H9 (cell line): Measurements from ENCODE around the gene VASH2. TPM values are rescaled to one million over a fixed set of nuclear protein-coding genes. Genes with fewer than 3 reads are reported as not detected.

Experiments used
- DNase-seq: peaks from one replicate; pipeline ENCODE4 v3.0.0-alpha.2; 2017
- H2AFZ ChIP-seq: one replicate; pipeline ENCODE4 v1.6.1; 2013; ENCODE audit warnings: mild to moderate bottlenecking, low read length, control low read depth, moderate library complexity
- H2AK5ac ChIP-seq: 2 replicates; pipeline ENCODE4 v1.6.1; 2013; ENCODE audit warnings: low read length, control low read depth, mixed read lengths; ENCODE audit not compliant: insufficient read length
- H2BK120ac ChIP-seq: one replicate; pipeline ENCODE4 v1.6.1; 2013; ENCODE audit warnings: low read depth, mild to moderate bottlenecking, low read length, control low read depth, inconsistent platforms; ENCODE audit not compliant: poor library complexity, severe bottlenecking
- H2BK12ac ChIP-seq: 2 replicates; pipeline ENCODE4 v1.6.1; 2013; ENCODE audit warnings: low read length, control low read depth, mixed read lengths, low read depth; ENCODE audit not compliant: insufficient read length
- H2BK15ac ChIP-seq: 2 replicates; pipeline ENCODE4 v1.6.1; 2013; ENCODE audit warnings: low read depth, low read length, control low read depth
- H2BK20ac ChIP-seq: one replicate; pipeline ENCODE4 v1.6.1; 2013; ENCODE audit warnings: low read depth, mild to moderate bottlenecking, low read length, control low read depth, inconsistent platforms; ENCODE audit not compliant: poor library complexity, severe bottlenecking
- H2BK5ac ChIP-seq: 2 replicates; pipeline ENCODE4 v1.6.1; 2013; ENCODE audit warnings: low read length, control low read depth, mixed read lengths; ENCODE audit not compliant: insufficient read length
- H3K14ac ChIP-seq: 2 replicates; pipeline ENCODE4 v1.6.1; 2013; ENCODE audit warnings: low read length, control low read depth; ENCODE audit not compliant: insufficient read depth
- H3K18ac ChIP-seq: 2 replicates; pipeline ENCODE4 v1.6.1; 2013; ENCODE audit warnings: low read depth, mild to moderate bottlenecking, mixed read lengths, low read length, control low read depth; ENCODE audit not compliant: insufficient read length
- H3K23ac ChIP-seq: 2 replicates; pipeline ENCODE4 v1.6.1; 2013; ENCODE audit warnings: low read length, control low read depth, mixed read lengths, low read depth; ENCODE audit not compliant: insufficient read length
- H3K23me2 ChIP-seq: 2 replicates; pipeline ENCODE4 v1.6.1; 2013; ENCODE audit warnings: low read depth, mild to moderate bottlenecking, mixed read lengths, low read length, control low read depth; ENCODE audit not compliant: insufficient read length, poor library complexity, severe bottlenecking
- H3K27ac ChIP-seq: 2 replicates; pipeline ENCODE4 v1.5.1; 2013; ENCODE audit warnings: low read length, control low read depth, mixed read lengths, low read depth; ENCODE audit not compliant: insufficient read length
- H3K27me3 ChIP-seq: 2 replicates; pipeline ENCODE4 v1.6.1; 2013; ENCODE audit warnings: low read length, control low read depth, inconsistent platforms; ENCODE audit not compliant: insufficient read depth
- H3K4ac ChIP-seq: 2 replicates; pipeline ENCODE4 v1.6.1; 2013; ENCODE audit warnings: low read depth, mild to moderate bottlenecking, control low read depth, inconsistent platforms, low read length, moderate library complexity
- H3K4me1 ChIP-seq: 2 replicates; pipeline ENCODE4 v1.6.1; 2013; ENCODE audit warnings: low read length, control low read depth, inconsistent platforms; ENCODE audit not compliant: insufficient read depth
- H3K4me2 ChIP-seq: 2 replicates; pipeline ENCODE4 v1.6.1; 2013; ENCODE audit warnings: low read length, control low read depth, mixed read lengths; ENCODE audit not compliant: insufficient read length, insufficient read depth
- H3K56ac ChIP-seq: 2 replicates; pipeline ENCODE4 v1.6.1; 2013; ENCODE audit warnings: low read depth, mild to moderate bottlenecking, mixed read lengths, low read length, control low read depth; ENCODE audit not compliant: insufficient read length
- H3K79me1 ChIP-seq: 2 replicates; pipeline ENCODE4 v1.6.1; 2013; ENCODE audit warnings: low read depth, mild to moderate bottlenecking, moderate library complexity, low read length, control low read depth, inconsistent platforms; ENCODE audit not compliant: insufficient read depth, poor library complexity, severe bottlenecking
- H3K79me2 ChIP-seq: 2 replicates; pipeline ENCODE4 v1.6.1; 2013; ENCODE audit warnings: low read length, control low read depth, inconsistent platforms; ENCODE audit not compliant: insufficient read depth
- H3K9ac ChIP-seq: 2 replicates; pipeline ENCODE4 v1.6.1; 2013; ENCODE audit warnings: low read length, control low read depth, mixed read lengths; ENCODE audit not compliant: insufficient read length; ENCODE audit errors: extremely low read depth
- H3K9me3 ChIP-seq: one replicate; pipeline ENCODE4 v1.6.1; 2013; ENCODE audit warnings: low read depth, low read length, inconsistent platforms; ENCODE audit not compliant: control insufficient read depth
- H3T11ph ChIP-seq: one replicate; pipeline ENCODE4 v1.6.1; 2013; ENCODE audit warnings: mild to moderate bottlenecking, low read length, control low read depth, inconsistent platforms
- H4K20me1 ChIP-seq: one replicate; pipeline ENCODE4 v1.6.1; 2013; ENCODE audit not compliant: control insufficient read depth, insufficient read length, insufficient read depth
- H4K5ac ChIP-seq: 2 replicates; pipeline ENCODE4 v1.6.1; 2013; ENCODE audit warnings: low read depth, mild to moderate bottlenecking, mixed read lengths, low read length, control low read depth; ENCODE audit not compliant: insufficient read length
- H4K8ac ChIP-seq: replicated peaks from 2 replicates; pipeline ENCODE4 v1.6.1; 2013; ENCODE audit warnings: low read length, control low read depth, mixed read lengths, low read depth; ENCODE audit not compliant: insufficient read length
- H4K91ac ChIP-seq: 2 replicates; pipeline ENCODE4 v1.6.1; 2013; ENCODE audit warnings: low read depth, mild to moderate bottlenecking, moderate library complexity, mixed read lengths, low read length, control low read depth; ENCODE audit not compliant: insufficient read length
- H3K27ac Mint-ChIP-seq, 3 experiments: 2 replicates in 2 of 3; 3 replicates in 1 of 3; pipeline ENCODE4 v1.8.0; 2020 to 2021; ENCODE audit warnings: mixed read lengths in 3 of 3, mild to moderate bottlenecking in 1 of 3, moderate library complexity in 1 of 3
- H3K27me3 Mint-ChIP-seq: 2 replicates; pipeline ENCODE4 v1.8.0; 2021; ENCODE audit warnings: low read depth, mild to moderate bottlenecking, moderate library complexity, mixed read lengths
- H3K36me3 Mint-ChIP-seq, 3 experiments: 2 replicates in 2 of 3; 3 replicates in 1 of 3; pipeline ENCODE4 v1.8.0; 2020 to 2021; ENCODE audit warnings: low read depth in 3 of 3, mixed read lengths in 3 of 3; ENCODE audit not compliant: insufficient read depth in 1 of 3
- H3K4me1 Mint-ChIP-seq, 2 experiments: 2 replicates each; pipeline ENCODE4 v1.8.0; 2020; ENCODE audit warnings: mixed read lengths in 2 of 2
- H3K4me3 Mint-ChIP-seq, 2 experiments: 2 replicates in 1 of 2; 3 replicates in 1 of 2; pipeline ENCODE4 v1.8.0; 2020 to 2021; ENCODE audit warnings: mild to moderate bottlenecking in 2 of 2, mixed read lengths in 2 of 2, moderate library complexity in 1 of 2
- H3K9me3 Mint-ChIP-seq, 2 experiments: 2 replicates in 1 of 2; 3 replicates in 1 of 2; pipeline ENCODE4 v1.8.0; 2020; ENCODE audit warnings: mild to moderate bottlenecking in 2 of 2, mixed read lengths in 2 of 2, moderate library complexity in 1 of 2
- WGBS: extraction: QIAGEN DNeasy Blood & Tissue Kit; methylation state at CpG from one replicate; pipeline ENCODE4 v1.1.7; 2013; ENCODE audit warnings: missing lambda C conversion rate, low lambda C conversion rate, mixed read lengths; ENCODE audit not compliant: insufficient read length; ENCODE audit errors: extremely low coverage; 5-methylcytosine and 5-hydroxymethylcytosine counted together
- total RNA-seq: library from RNA; stranded (reverse); gene quantifications from 2 replicates; pipeline ENCODE4 v1.2.1, GENCODE V29; 2021
- TF ChIP-seq, protein P1 (sequence below): fragments of 200-600 bp; sonication (generic); conservative IDR thresholded peaks from 3 replicates; pipeline ENCODE4 v1.8.0; 2021; ENCODE audit warnings: antibody characterized with exemption, mild to moderate bottlenecking

Gene VASH2
- total RNA-seq, 1 experiment from 2014 or later: 76.1 TPM

DNA sequence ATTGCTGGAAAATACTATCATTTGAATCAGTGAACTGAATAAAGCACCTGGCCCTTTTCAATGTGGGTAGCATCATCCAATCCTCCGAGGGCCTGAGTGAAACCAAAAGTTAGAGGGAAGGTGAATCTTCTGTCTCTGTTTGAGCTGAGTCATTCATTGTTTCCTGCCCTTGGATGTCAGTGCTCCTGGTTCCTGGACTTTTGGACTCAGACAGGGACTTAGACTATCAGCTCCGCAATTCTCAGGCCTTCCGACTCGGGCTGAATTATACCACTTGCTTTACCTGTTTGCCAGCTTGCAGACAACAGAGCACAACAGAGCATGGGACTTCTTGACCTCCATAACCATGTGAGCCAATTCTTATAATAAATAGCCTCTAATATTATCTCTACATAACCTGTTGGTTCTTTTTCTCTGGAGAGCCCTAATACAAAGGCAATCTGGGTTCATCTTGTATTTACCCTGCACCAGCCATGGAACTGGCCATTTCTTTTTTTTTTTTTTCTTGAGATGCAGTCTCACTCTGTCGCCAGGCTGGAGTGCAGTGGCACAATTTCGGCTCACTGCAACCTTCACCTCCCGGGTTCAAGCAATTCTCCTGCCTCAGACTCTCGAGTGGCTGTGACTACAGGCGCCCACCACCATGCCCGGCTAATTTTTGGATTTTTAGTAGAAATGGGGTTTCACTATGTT is 19.2 kb upstream of the VASH2 start:
- H2BK12ac ChIP-seq: no peak overlapping the region
- no peak overlapping the region for H2BK20ac ChIP-seq
- no peak overlapping the region for H3K23ac ChIP-seq
- H3K18ac ChIP-seq: no peak overlapping the region
- H2AFZ ChIP-seq: no peak overlapping the region
- no peaks in the 10 kb centered on the region for H3K23me2 ChIP-seq
- no peak overlapping the region for H3K27ac ChIP-seq
- H3K4me2 ChIP-seq: no peak overlapping the region
- peaks cover 7% of the 10 kb centered on the region for H3K9me3 ChIP-seq
- H3K27ac Mint-ChIP-seq: no peak overlapping the region; a peak in 2 of 7 replicates
- peaks cover 0 to 17% (median 1%) of the 10 kb centered on the region in 3 experiments; a peak in 4 of 7 replicates for H3K36me3 Mint-ChIP-seq
- TF ChIP-seq, protein P1, sequence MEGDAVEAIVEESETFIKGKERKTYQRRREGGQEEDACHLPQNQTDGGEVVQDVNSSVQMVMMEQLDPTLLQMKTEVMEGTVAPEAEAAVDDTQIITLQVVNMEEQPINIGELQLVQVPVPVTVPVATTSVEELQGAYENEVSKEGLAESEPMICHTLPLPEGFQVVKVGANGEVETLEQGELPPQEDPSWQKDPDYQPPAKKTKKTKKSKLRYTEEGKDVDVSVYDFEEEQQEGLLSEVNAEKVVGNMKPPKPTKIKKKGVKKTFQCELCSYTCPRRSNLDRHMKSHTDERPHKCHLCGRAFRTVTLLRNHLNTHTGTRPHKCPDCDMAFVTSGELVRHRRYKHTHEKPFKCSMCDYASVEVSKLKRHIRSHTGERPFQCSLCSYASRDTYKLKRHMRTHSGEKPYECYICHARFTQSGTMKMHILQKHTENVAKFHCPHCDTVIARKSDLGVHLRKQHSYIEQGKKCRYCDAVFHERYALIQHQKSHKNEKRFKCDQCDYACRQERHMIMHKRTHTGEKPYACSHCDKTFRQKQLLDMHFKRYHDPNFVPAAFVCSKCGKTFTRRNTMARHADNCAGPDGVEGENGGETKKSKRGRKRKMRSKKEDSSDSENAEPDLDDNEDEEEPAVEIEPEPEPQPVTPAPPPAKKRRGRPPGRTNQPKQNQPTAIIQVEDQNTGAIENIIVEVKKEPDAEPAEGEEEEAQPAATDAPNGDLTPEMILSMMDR: no peak
- H3K27me3 ChIP-seq: no peaks in the 10 kb centered on the region
- no peaks in the 10 kb centered on the region for H4K20me1 ChIP-seq
- H3K9ac ChIP-seq: no peak overlapping the region
- no peak overlapping the region for H3T11ph ChIP-seq
- no peak overlapping the region for H3K14ac ChIP-seq
- no peak overlapping the region for H2AK5ac ChIP-seq
- H2BK120ac ChIP-seq: no peak overlapping the region
- H3K4ac ChIP-seq: no peak overlapping the region
- no peaks in the 10 kb centered on the region for H3K79me2 ChIP-seq
- DNase-seq: no peak
- peaks cover 18% of the 10 kb centered on the region for H3K4me1 ChIP-seq
- H3K56ac ChIP-seq: no peak overlapping the region
- peaks cover 8% of the 10 kb centered on the region for H3K27me3 Mint-ChIP-seq
- H3K9me3 Mint-ChIP-seq: peaks cover 1 to 16% of the 10 kb centered on the region in 2 experiments; a peak in 4 of 5 replicates
- no peak overlapping the region for H3K4me3 Mint-ChIP-seq
- peaks cover 42 to 48% of the 10 kb centered on the region in 2 experiments for H3K4me1 Mint-ChIP-seq
- H4K91ac ChIP-seq: no peak overlapping the region
- no peak overlapping the region for H2BK5ac ChIP-seq
- no peak overlapping the region for H4K5ac ChIP-seq
- WGBS: no CpG with 5 or more reads among the region's 10 CpGs
- H2BK15ac ChIP-seq: no peak overlapping the region
- H3K79me1 ChIP-seq: no peaks in the 10 kb centered on the region
- no peak overlapping the region for H4K8ac ChIP-seq
